Uterus (tissue), 4 donors: ENCODE results near the gene SLC25A52. TPM values are rescaled to one million over a fixed set of nuclear protein-coding genes. Genes with fewer than 3 reads are reported as not detected.

ENCODE experiments used
- total RNA-seq, 4 donors: library from RNA; depleted of rRNA in 3 of 4; stranded (reverse); fragments of >200 nt in 3 of 4; gene quantifications; one replicate each; pipeline versions ENCODE4 v1.1.0 to v1.2.4, GENCODE V29; 2014 to 2023
- donor health status: DM: yes; HTN: yes; CAD: no.

Gene SLC25A52
- total RNA-seq, 4 donors from 2014 or later, result not detected

Other genes starting within 250 kb of the SLC25A52 start
- gene TTR, start 169.0 kb downstream of the SLC25A52 start, total RNA-seq, result not detected
- 10 to 100 TPM in 1 of 4 donors, 1 to 10 TPM in 3; 1.5 to 11.8 (median 3.9) TPM for gene B4GALT6, start 76.3 kb downstream of the SLC25A52 start, total RNA-seq
- 10 to 100 TPM; 29.1 to 98.5 (median 53.0) TPM for gene TRAPPC8, start 182.2 kb upstream of the SLC25A52 start, total RNA-seq